HG03280 (cell line): Measurements from ENCODE around the gene C1orf159.

Experiments used
- ATAC-seq: cut with Tn5 transposase; IDR thresholded peaks from one replicate; pipeline ENCODE4 v1.9.1; 2021; ENCODE audit warnings: mild to moderate bottlenecking, moderate library complexity; ENCODE audit not compliant: unreplicated experiment

C1orf159 gene

GRCh38 chr1:1132956-1133750 is 17.3 kb upstream of the C1orf159 start:
- ATAC-seq: no peak

- ATAC-seq: no peak
Measured at GRCh38 chr1:1132042-1132950, 16.4 kb upstream of the C1orf159 start.

GRCh38 chr1:1130206-1131120 is 14.6 kb upstream of the C1orf159 start:
- ATAC-seq: no peak

- no peak for ATAC-seq
Measured at GRCh38 chr1:1129381-1129821, 13.5 kb upstream of the C1orf159 start.

GRCh38 chr1:1128454-1129139 is 12.7 kb upstream of the C1orf159 start:
- ATAC-seq: no peak

- no peak for ATAC-seq
Measured at GRCh38 chr1:1127551-1128451, 11.9 kb upstream of the C1orf159 start.

- ATAC-seq: no peak
Measured at GRCh38 chr1:1125945-1126344, 10.1 kb upstream of the C1orf159 start.

GRCh38 chr1:1124786-1125642 is 9.1 kb upstream of the C1orf159 start:
- ATAC-seq: no peak

- ATAC-seq: no peak
Measured at GRCh38 chr1:1124508-1124785, 8.6 kb upstream of the C1orf159 start.

GRCh38 chr1:1123581-1124507 is 8.0 kb upstream of the C1orf159 start:
- ATAC-seq: no peak

GRCh38 chr1:1122981-1123480 is 7.1 kb upstream of the C1orf159 start:
- no peak for ATAC-seq

GRCh38 chr1:1122078-1122811 is 6.4 kb upstream of the C1orf159 start:
- peak; percentile 62 for ATAC-seq

GRCh38 chr1:1121611-1122077 is 5.8 kb upstream of the C1orf159 start:
- ATAC-seq: no peak

- no peak for ATAC-seq
Measured at GRCh38 chr1:1120866-1121591, 5.1 kb upstream of the C1orf159 start.

- no peak for ATAC-seq
Measured at GRCh38 chr1:1120096-1120495, 4.2 kb upstream of the C1orf159 start.
